Measurements from ENCODE around the gene UNK. TPM values are rescaled to one million over a fixed set of nuclear protein-coding genes. Genes with fewer than 3 reads are reported as not detected.

Gene UNK
- total and polyA plus RNA-seq, 2 of the 13 experiments (the other 11 are each of a cell fraction or from before 2014, with no cell fraction given) = 31.6 to 33.0 TPM

GRCh38 chr17:75847614-75848522 is 63.3 kb downstream of the UNK start:
- DNase-seq (ENCODE audit: low spot score) = no peak
- H3K4me1 ChIP-seq (ENCODE audit: insufficient read depth, low read length) = peaks cover 70% of the 10 kb centered on the region
- peak overlapping the region; percentile 41 for H3K4me2 ChIP-seq (ENCODE audit: low read depth, low read length)
- no peaks in the 10 kb centered on the region for H3K27me3 ChIP-seq (ENCODE audit: control insufficient read depth in 1 of 2, insufficient read depth in 2 of 2, low read length in 2 of 2)
- no peak for ATAC-seq
- peak overlapping the region; percentile 36; the same call in 1 of the 2 replicates for H3K9ac ChIP-seq (ENCODE audit: insufficient read depth, low read depth, low read length)
- in situ Hi-C loops (cut with HindIII; ENCODE audit: extremely low pct_ligation_motif_present, low pct_unique_long_range_greater_than_20kb) (no loop called here), intact Hi-C loops (cut with micrococcal nuclease; ENCODE audit: unreplicated experiment) (no loop called here)
- peak overlapping the region; percentile 69 for H3K27ac ChIP-seq (ENCODE audit: extremely low read length, insufficient read depth, low read length)
- FAIRE-seq = no peak
- ChIA-PET POLR2A (interaction anchor here (0.7 to 7.7 kb wide), 25 partner anchors 8 to 156 kb away, joined by 3 to 229 read pairs (median 8); partner anchors contain the start of genes CDK3, GALK1, MRPL38 and TRIM47), CTCF (ENCODE audit: low intra/inter-chr PET ratio, low total read pairs) (interaction anchor here (1.2 to 1.9 kb wide), 3 partner anchors 18 to 28 kb away, joined by 3 to 6 read pairs (median 4); no protein-coding TSS in a partner anchor)
- H3K9me3 ChIP-seq (ENCODE audit: low read length) = no peaks in the 10 kb centered on the region
- peaks cover 9 to 34% of the 10 kb centered on the region in 2 experiments for H3K36me3 ChIP-seq (replicated peaks in 1 of 2; ENCODE audit: control insufficient read depth in 1 of 2, insufficient read depth in 2 of 2, low read length in 2 of 2)
- peak overlapping the region in 1 of 3 experiments; percentile 22; a peak in 2 of 6 replicates for H3K4me3 ChIP-seq (replicated peaks in 1 of 3; ENCODE audit: insufficient read depth in 1 of 3, low read depth in 2 of 3, low read length in 3 of 3)
- H2AFZ ChIP-seq (ENCODE audit: low read length) = no peak overlapping the region
- no TSS peak for BruUV-seq (replicated peaks)
- WGBS (ENCODE audit: low lambda C conversion rate) = 75% methylated on average over 24 of the region's 25 CpGs
- H4K20me1 ChIP-seq (ENCODE audit: insufficient read depth, low read length) = 0 out of 2 replicates have a peak, but pooled peaks cover 2% of the 10 kb centered on the region
- no peaks in the 10 kb centered on the region for H3K79me2 ChIP-seq (ENCODE audit: insufficient read depth, low read length)
- peak; percentile 24; the same call in 1 of the 2 replicates for TF ChIP-seq RBFOX2 (IDR thresholded peaks at IDR 0.05; ENCODE audit: low read depth, low read length)
- TF ChIP-seq GABPB1 (CRISPR knock-in tag; IDR thresholded peaks at IDR 0.05) = 0 out of 2 replicates have a peak, but pooled peaks have one; percentile 4
- no peak for TF ChIP-seq ZNF253 (CRISPR knock-in tag; IDR thresholded peaks at IDR 0.05; ENCODE audit: borderline replicate concordance)
- TF ChIP-seq ZNF292 (CRISPR knock-in tag; IDR thresholded peaks at IDR 0.05; ENCODE audit: borderline replicate concordance, low read depth) = 0 out of 2 replicates have a peak, but pooled peaks have one; percentile 61
- 0 out of 2 replicates have a peak, but pooled peaks have one; percentile 54 for TF ChIP-seq ZNF451 (CRISPR knock-in tag; IDR thresholded peaks at IDR 0.05)
- TF ChIP-seq ZNF639 (CRISPR knock-in tag; conservative IDR thresholded peaks at IDR 0.05) = no peak
- no peak for TF ChIP-seq TRIM22 (IDR thresholded peaks at IDR 0.05)
- no peak; the same call in 1 of the 2 replicates for TF ChIP-seq POGK (CRISPR knock-in tag; conservative IDR thresholded peaks at IDR 0.05)
- TF ChIP-seq ZBTB46 (CRISPR knock-in tag; IDR thresholded peaks at IDR 0.05; ENCODE audit: borderline replicate concordance) = no peak
- 0 out of 2 replicates have a peak, but pooled peaks have one; percentile 4 for TF ChIP-seq ESRRA (CRISPR knock-in tag; IDR thresholded peaks at IDR 0.05; ENCODE audit: low read depth)
- no peak for TF ChIP-seq MLXIP (CRISPR knock-in tag; IDR thresholded peaks at IDR 0.05; ENCODE audit: borderline replicate concordance)

All from HepG2 (cell line).